ENCODE data around the gene KPRP. TPM values are rescaled to one million over a fixed set of nuclear protein-coding genes. Genes with fewer than 3 reads are reported as not detected.

KPRP gene
- total and polyA plus RNA-seq, 2 donors from 2014 or later = not detected

GRCh38 chr1:152801333-152801732 is 43.5 kb downstream of the KPRP start:
- no peak for TF ChIP-seq CTCF (IDR thresholded peaks at IDR 0.05; ENCODE audit: borderline replicate concordance, extremely low read depth, insufficient read depth)
- FAIRE-seq (no peak), DNase-seq (no peak)
- intact Hi-C loops (cut with DNase I) = no loop called here
- Histone ChIP-seq H3K27ac (ENCODE audit: low read depth in 2 of 2, low read length in 2 of 2) (no peak overlapping the region), H3K4me1 (ENCODE audit: control insufficient read depth in 2 of 3, insufficient read depth in 2 of 3, low read depth in 1 of 3, low read length in 3 of 3) (peaks cover 0 to 5% (median 0%) of the 10 kb centered on the region in 3 donors), H3K36me3 (ENCODE audit: control insufficient read depth in 2 of 3, insufficient read depth in 3 of 3, low read length in 3 of 3) (no peaks in the 10 kb centered on the region), H3K27me3 (ENCODE audit: control insufficient read depth, insufficient read depth, low read length) (no peaks in the 10 kb centered on the region), H3K4me3 (ENCODE audit: low read length in 3 of 3) (no peak overlapping the region), H3K9ac (ENCODE audit: low read length in 3 of 3) (no peak overlapping the region), H3K9me3 (ENCODE audit: control insufficient read depth in 2 of 3, insufficient read depth in 1 of 3, low read length in 3 of 3) (no peaks in the 10 kb centered on the region)

DNA sequence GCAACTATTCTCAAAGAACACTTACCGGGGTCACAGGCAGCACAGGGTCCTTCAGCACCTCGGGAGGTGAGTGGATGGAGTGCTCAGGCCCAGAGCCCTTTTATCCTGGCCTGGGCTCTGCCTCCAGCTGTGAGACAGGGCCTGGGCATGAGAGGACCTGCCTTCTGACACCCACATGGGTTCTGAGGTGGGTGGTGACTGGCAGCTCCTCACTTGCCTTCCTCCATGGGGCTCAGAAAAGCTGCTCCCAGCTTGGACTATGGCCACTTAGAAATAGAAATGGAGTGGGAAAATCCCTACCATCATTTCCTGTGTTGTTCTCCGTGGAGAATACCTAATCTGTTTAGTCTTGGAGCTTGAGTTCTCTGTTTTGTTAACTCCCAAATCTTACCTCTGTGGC is 48.8 kb downstream of the KPRP start, which contains the start of gene LCE1C:
Gene LCE1C, minus strand, starts transcription at position 76 of the 400 bp plus-strand sequence. CDS start 1,173 bp downstream, outside the sequence.
- peaks cover 0 to 1% (median 0%) of the 10 kb centered on the region in 3 donors for H3K4me1 ChIP-seq (ENCODE audit: control insufficient read depth in 2 of 3, insufficient read depth in 2 of 3, low read depth in 1 of 3, low read length in 3 of 3)
- no peak within 1 kb of the TSS for H3K27ac ChIP-seq (ENCODE audit: low read depth in 2 of 2, low read length in 2 of 2)
- FAIRE-seq = no peak
- intact Hi-C loops (cut with DNase I) = no loop called here
- no peak within 1 kb of the TSS for H3K4me3 ChIP-seq (ENCODE audit: low read length in 3 of 3)
- TF ChIP-seq CTCF (IDR thresholded peaks at IDR 0.05; ENCODE audit: borderline replicate concordance, extremely low read depth, insufficient read depth) = no peak
- H3K27me3 ChIP-seq (ENCODE audit: control insufficient read depth, insufficient read depth, low read length) = no peaks in the 10 kb centered on the region
- no peak for DNase-seq
- no peaks in the 10 kb centered on the region for H3K9me3 ChIP-seq (ENCODE audit: control insufficient read depth in 2 of 3, insufficient read depth in 1 of 3, low read length in 3 of 3)
- no peak within 1 kb of the TSS for H3K9ac ChIP-seq (ENCODE audit: low read length in 3 of 3)
- H3K36me3 ChIP-seq (ENCODE audit: control insufficient read depth in 2 of 3, insufficient read depth in 3 of 3, low read length in 3 of 3) = no peaks in the 10 kb centered on the region

DNA sequence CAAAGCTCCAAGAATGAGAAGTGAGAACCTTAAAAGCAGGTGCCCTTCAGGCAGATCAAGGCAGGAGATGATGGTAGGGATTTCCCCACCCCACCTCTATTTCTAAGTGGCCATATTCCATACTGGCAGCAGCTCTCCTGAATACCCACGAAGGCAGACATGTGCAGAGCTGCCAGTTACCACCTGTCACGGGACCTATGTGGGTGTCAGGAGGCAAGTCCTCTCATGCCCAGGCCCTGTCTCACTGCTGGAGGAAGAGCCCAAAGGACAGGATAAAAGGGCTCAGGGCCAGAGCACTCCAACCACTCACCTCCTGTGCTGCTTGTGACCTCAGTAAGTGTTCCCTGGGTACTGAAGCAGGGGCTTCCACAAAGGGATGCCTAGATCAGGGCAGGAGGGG is 53.2 kb downstream of the KPRP start:
- intact Hi-C loops (cut with DNase I) = no loop called here
- no peak for TF ChIP-seq CTCF (IDR thresholded peaks at IDR 0.05; ENCODE audit: borderline replicate concordance, extremely low read depth, insufficient read depth)
- FAIRE-seq (no peak), DNase-seq (no peak)
- no peaks in the 10 kb centered on the region for H3K9me3 ChIP-seq (ENCODE audit: control insufficient read depth in 2 of 3, insufficient read depth in 1 of 3, low read length in 3 of 3)
- H3K36me3 ChIP-seq (ENCODE audit: control insufficient read depth in 2 of 3, insufficient read depth in 3 of 3, low read length in 3 of 3) = no peaks in the 10 kb centered on the region
- no peaks in the 10 kb centered on the region for H3K4me1 ChIP-seq (ENCODE audit: control insufficient read depth in 2 of 3, insufficient read depth in 2 of 3, low read depth in 1 of 3, low read length in 3 of 3)
- H3K27me3 ChIP-seq (ENCODE audit: control insufficient read depth, insufficient read depth, low read length) = no peaks in the 10 kb centered on the region
- no peak overlapping the region for H3K4me3 ChIP-seq (ENCODE audit: low read length in 3 of 3)
- no peak overlapping the region for H3K27ac ChIP-seq (ENCODE audit: low read depth in 2 of 2, low read length in 2 of 2)
- H3K9ac ChIP-seq (ENCODE audit: low read length in 3 of 3) = no peak overlapping the region

Other genes starting within 250 kb of the KPRP start
- gene LCE5A, start 247.2 kb upstream of the KPRP start, total RNA-seq = not detected
- not detected for gene LCE5A, start 247.2 kb upstream of the KPRP start, polyA plus RNA-seq (ENCODE audit: insufficient read depth, low read depth, low replicate concordance)
- not detected for gene CRCT1, start 243.5 kb upstream of the KPRP start, total RNA-seq
- gene CRCT1, start 243.5 kb upstream of the KPRP start, polyA plus RNA-seq (ENCODE audit: insufficient read depth, low read depth, low replicate concordance) = not detected
- not detected for gene LCE3E, start 191.2 kb upstream of the KPRP start, total RNA-seq
- not detected for gene LCE3E, start 191.2 kb upstream of the KPRP start, polyA plus RNA-seq (ENCODE audit: insufficient read depth, low read depth, low replicate concordance)
- gene LCE3D, start 177.5 kb upstream of the KPRP start, total RNA-seq = not detected
- gene LCE3D, start 177.5 kb upstream of the KPRP start, polyA plus RNA-seq (ENCODE audit: insufficient read depth, low read depth, low replicate concordance) = not detected
- gene LCE3C, start 157.8 kb upstream of the KPRP start, total RNA-seq = not detected
- not detected for gene LCE3C, start 157.8 kb upstream of the KPRP start, polyA plus RNA-seq (ENCODE audit: insufficient read depth, low read depth, low replicate concordance)
- not detected for gene LCE3B, start 144.2 kb upstream of the KPRP start, total RNA-seq
- not detected for gene LCE3B, start 144.2 kb upstream of the KPRP start, polyA plus RNA-seq (ENCODE audit: insufficient read depth, low read depth, low replicate concordance)
- not detected for gene LCE3A, start 134.9 kb upstream of the KPRP start, total RNA-seq
- not detected for gene LCE3A, start 134.9 kb upstream of the KPRP start, polyA plus RNA-seq (ENCODE audit: insufficient read depth, low read depth, low replicate concordance)
- not detected for gene LCE2D, start 94.6 kb upstream of the KPRP start, total RNA-seq
- not detected for gene LCE2D, start 94.6 kb upstream of the KPRP start, polyA plus RNA-seq (ENCODE audit: insufficient read depth, low read depth, low replicate concordance)
- not detected for gene LCE2C, start 82.7 kb upstream of the KPRP start, total RNA-seq
- not detected for gene LCE2C, start 82.7 kb upstream of the KPRP start, polyA plus RNA-seq (ENCODE audit: insufficient read depth, low read depth, low replicate concordance)
- gene LCE2B, start 71.9 kb upstream of the KPRP start, total RNA-seq = not detected
- gene LCE2B, start 71.9 kb upstream of the KPRP start, polyA plus RNA-seq (ENCODE audit: insufficient read depth, low read depth, low replicate concordance) = not detected
- gene LCE2A, start 59.7 kb upstream of the KPRP start, total RNA-seq = not detected
- not detected for gene LCE2A, start 59.7 kb upstream of the KPRP start, polyA plus RNA-seq (ENCODE audit: insufficient read depth, low read depth, low replicate concordance)
- gene LCE4A, start 49.9 kb upstream of the KPRP start, total RNA-seq = not detected
- gene LCE4A, start 49.9 kb upstream of the KPRP start, polyA plus RNA-seq (ENCODE audit: insufficient read depth, low read depth, low replicate concordance) = not detected
- gene LCE1F, start 17.1 kb downstream of the KPRP start, total RNA-seq = not detected
- not detected for gene LCE1F, start 17.1 kb downstream of the KPRP start, polyA plus RNA-seq (ENCODE audit: insufficient read depth, low read depth, low replicate concordance)
- gene LCE1E, start 28.2 kb downstream of the KPRP start, total RNA-seq = not detected
- not detected for gene LCE1E, start 28.2 kb downstream of the KPRP start, polyA plus RNA-seq (ENCODE audit: insufficient read depth, low read depth, low replicate concordance)
- not detected for gene LCE1D, start 38.7 kb downstream of the KPRP start, total RNA-seq
- not detected for gene LCE1D, start 38.7 kb downstream of the KPRP start, polyA plus RNA-seq (ENCODE audit: insufficient read depth, low read depth, low replicate concordance)
- not detected for gene LCE1C, start 48.6 kb downstream of the KPRP start, total RNA-seq
- not detected for gene LCE1C, start 48.6 kb downstream of the KPRP start, polyA plus RNA-seq (ENCODE audit: insufficient read depth, low read depth, low replicate concordance)
- not detected for gene LCE1B, start 53.9 kb downstream of the KPRP start, total RNA-seq
- not detected for gene LCE1B, start 53.9 kb downstream of the KPRP start, polyA plus RNA-seq (ENCODE audit: insufficient read depth, low read depth, low replicate concordance)
- gene LCE1A, start 69.4 kb downstream of the KPRP start, total RNA-seq = not detected
- not detected for gene LCE1A, start 69.4 kb downstream of the KPRP start, polyA plus RNA-seq (ENCODE audit: insufficient read depth, low read depth, low replicate concordance)
- not detected for gene LCE6A, start 84.8 kb downstream of the KPRP start, total RNA-seq
- not detected for gene LCE6A, start 84.8 kb downstream of the KPRP start, polyA plus RNA-seq (ENCODE audit: insufficient read depth, low read depth, low replicate concordance)
- not detected for gene LCE7A, start 102.0 kb downstream of the KPRP start, total RNA-seq
- not detected for gene LCE7A, start 102.0 kb downstream of the KPRP start, polyA plus RNA-seq (ENCODE audit: insufficient read depth, low read depth, low replicate concordance)
- not detected for gene SMCP, start 120.3 kb downstream of the KPRP start, total RNA-seq
- not detected for gene SMCP, start 120.3 kb downstream of the KPRP start, polyA plus RNA-seq (ENCODE audit: insufficient read depth, low read depth, low replicate concordance)
- not detected for gene IVL, start 150.5 kb downstream of the KPRP start, total RNA-seq
- gene IVL, start 150.5 kb downstream of the KPRP start, polyA plus RNA-seq (ENCODE audit: insufficient read depth, low read depth, low replicate concordance) = not detected
- gene SPRR5, start 189.2 kb downstream of the KPRP start, total RNA-seq = not detected
- not detected for gene SPRR5, start 189.2 kb downstream of the KPRP start, polyA plus RNA-seq (ENCODE audit: insufficient read depth, low read depth, low replicate concordance)
- not detected for gene SPRR4, start 212.6 kb downstream of the KPRP start, total RNA-seq
- not detected for gene SPRR4, start 212.6 kb downstream of the KPRP start, polyA plus RNA-seq (ENCODE audit: insufficient read depth, low read depth, low replicate concordance)
- gene SPRR1A, start 226.1 kb downstream of the KPRP start, total RNA-seq = not detected
- not detected for gene SPRR1A, start 226.1 kb downstream of the KPRP start, polyA plus RNA-seq (ENCODE audit: insufficient read depth, low read depth, low replicate concordance)
- not detected for gene SPRR3, start 243.7 kb downstream of the KPRP start, total RNA-seq
- gene SPRR3, start 243.7 kb downstream of the KPRP start, polyA plus RNA-seq (ENCODE audit: insufficient read depth, low read depth, low replicate concordance) = not detected

All from kidney (tissue), 14 donors.